Skeletal muscle cell (primary cell): ENCODE results near the gene ZNF675.
"Not testable (repeated sequence)": the region's sequence is repeated elsewhere in the genome, so short reads cannot be mapped to it uniquely, and the experiment has no call there.

Experiments
- DNase-seq: peaks from one replicate; pipeline ENCODE4 v3.0.0-alpha.2; 2010; ENCODE audit warnings: low read depth
- H3K4me3 ChIP-seq: 2 replicates; pipeline ENCODE4 v1.5.1; 2011; ENCODE audit warnings: low read depth, mild to moderate bottlenecking, control low read depth, low read length, moderate library complexity

ZNF675 gene

DNA sequence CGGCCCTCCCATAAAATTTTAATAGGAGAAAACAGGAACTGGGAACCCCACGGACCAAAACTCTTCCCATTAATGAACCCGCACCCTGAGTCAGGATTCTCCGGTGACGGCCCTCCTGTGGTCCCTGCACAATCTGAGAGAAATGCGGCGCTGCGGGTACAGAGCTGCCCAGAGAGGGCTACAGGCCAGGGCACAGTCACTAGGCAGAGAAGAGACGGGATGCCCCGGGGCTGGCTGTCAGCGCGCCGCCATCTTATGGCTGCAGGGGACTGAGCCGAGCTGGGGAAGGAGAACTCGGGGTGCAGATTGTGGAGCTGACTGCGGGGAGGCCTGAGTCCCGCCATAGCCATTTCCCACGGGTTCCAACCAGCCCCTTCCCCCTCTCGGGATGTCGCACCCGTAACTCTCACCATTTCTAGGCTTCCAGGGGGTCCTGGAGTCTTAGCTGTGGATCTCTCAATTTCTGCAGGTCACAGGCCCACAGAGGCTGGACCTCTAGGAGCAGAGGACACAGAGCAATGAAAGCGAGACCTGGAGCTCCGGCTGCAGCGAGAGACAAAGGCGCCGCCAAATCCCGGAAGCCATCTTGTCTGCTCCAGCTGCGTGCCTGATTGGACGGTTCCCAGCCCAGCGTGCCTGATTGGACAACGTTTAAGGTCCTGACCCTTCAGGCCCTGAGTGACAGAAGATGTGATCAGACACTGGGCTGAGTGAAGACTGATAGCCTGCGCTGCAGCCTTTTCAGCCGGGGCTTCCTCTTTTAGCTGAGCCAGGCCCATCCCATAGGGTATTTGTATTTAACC, at the start of gene ZNF675:
TSS of gene ZNF675 (minus strand) at position 592 of the 803 bp plus-strand sequence. CDS start at position 413, 179 bp downstream.
- DNase-seq = peak; percentile 73
- H3K4me3 ChIP-seq = peak within 1 kb of the TSS; percentile 89

GRCh38 chr19:23730729-23731465, 43.9 kb upstream of the ZNF675 start:
- not testable (repeated sequence) for H3K4me3 ChIP-seq, DNase-seq

- not testable (repeated sequence) for DNase-seq, H3K4me3 ChIP-seq
Observed at GRCh38 chr19:23724161-23724560, 37.1 kb upstream of the ZNF675 start.

- DNase-seq = no peak
- no peak overlapping the region for H3K4me3 ChIP-seq
Observed at GRCh38 chr19:23718802-23719201, 31.8 kb upstream of the ZNF675 start.

DNA sequence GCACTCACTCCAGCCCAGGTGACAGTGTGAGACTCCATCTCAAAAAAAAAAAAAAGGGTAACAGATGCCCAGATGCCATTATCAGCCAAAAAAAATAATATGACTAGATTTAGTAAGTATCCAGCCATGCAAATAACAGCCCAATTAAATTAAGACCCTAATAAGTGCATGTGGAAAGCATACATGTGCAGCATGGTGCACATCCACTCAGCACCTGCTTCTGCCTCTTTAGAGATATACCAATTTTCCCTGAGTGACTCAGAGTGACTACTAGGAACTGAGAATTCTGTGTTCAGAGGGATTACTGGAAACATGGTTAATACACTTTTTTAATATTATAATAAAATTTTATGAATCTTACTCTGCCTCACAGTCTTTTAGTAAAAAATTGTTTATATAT, 29.8 kb upstream of the ZNF675 start:
- H3K4me3 ChIP-seq = no peak overlapping the region
- DNase-seq = no peak

- no peak overlapping the region for H3K4me3 ChIP-seq
- no peak for DNase-seq
Observed at GRCh38 chr19:23709347-23709746, 22.3 kb upstream of the ZNF675 start.

GRCh38 chr19:23706657-23707056, 19.6 kb upstream of the ZNF675 start:
- H3K4me3 ChIP-seq = no peak overlapping the region

GRCh38 chr19:23699521-23699860, 12.5 kb upstream of the ZNF675 start:
- no peak for DNase-seq
- no peak overlapping the region for H3K4me3 ChIP-seq

More at GRCh38 chr19:23706657-23707056, 19.6 kb upstream of the ZNF675 start:
- no peak for DNase-seq

DNA sequence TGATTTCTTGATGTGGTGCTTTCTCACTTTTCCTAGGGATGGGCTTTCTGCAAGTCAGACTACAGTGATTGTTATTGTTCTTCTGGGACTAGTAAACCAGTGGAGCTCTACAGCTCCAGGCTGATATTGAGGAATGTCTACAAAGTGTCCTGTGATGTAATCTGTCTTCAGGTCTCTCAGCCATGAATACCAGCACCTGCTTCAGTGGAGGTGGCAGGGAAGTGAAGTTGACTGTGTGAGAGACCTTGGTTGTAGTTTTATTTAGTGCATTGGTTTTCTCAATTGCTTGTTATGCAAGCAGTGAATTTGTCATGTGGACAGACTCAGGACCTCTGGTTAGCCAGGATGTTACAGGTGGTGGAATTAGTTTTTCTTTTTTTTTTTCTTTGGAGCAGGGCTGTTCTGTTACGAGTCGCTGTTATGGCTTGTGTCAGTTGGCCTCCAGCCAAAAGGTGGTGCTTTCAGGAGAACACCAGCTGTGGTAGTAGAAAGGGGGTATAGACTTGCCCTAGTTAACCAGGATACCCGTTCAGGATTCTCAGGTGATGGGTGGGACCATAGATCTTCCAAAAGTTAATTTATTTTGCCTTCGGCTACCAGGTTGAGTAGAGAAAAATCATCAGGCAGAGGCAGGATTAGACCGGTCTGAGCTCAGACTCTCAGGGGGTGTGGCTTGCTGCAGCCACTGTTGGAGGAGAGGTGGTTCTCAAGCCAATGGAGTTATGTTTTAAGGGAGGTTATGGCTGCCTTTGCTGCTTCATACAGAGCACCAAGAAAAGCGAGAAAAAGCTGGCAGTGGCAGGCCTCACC, 11.9 kb upstream of the ZNF675 start:
- no peak for DNase-seq
- H3K4me3 ChIP-seq = no peak overlapping the region

GRCh38 chr19:23692937-23693336, 5.9 kb upstream of the ZNF675 start:
- not testable (repeated sequence) for H3K4me3 ChIP-seq, DNase-seq

DNA sequence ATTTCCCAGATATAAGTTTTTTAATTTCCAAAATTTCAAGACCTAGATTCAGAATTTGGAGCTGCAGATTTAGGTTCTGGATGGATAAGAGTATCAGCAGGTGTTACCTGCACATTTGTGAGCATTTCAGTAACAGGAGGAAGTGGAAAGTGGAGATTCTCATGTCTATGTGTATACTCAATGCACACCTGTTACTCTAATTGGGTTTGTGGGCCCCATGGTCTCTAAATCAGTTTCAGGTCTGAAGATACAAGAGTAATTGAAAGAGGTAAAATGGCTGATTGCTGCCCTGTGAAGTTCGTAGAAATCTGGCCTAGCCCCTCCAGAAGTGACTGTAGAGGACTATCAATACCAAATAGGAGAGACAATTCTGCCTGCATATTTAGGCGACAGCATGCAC, 13.9 kb downstream of the ZNF675 start:
- H3K4me3 ChIP-seq = no peak overlapping the region
- no peak for DNase-seq

- DNase-seq, H3K4me3 ChIP-seq: not testable (repeated sequence)
Observed at GRCh38 chr19:23668606-23669005, 18.4 kb downstream of the ZNF675 start.

DNA sequence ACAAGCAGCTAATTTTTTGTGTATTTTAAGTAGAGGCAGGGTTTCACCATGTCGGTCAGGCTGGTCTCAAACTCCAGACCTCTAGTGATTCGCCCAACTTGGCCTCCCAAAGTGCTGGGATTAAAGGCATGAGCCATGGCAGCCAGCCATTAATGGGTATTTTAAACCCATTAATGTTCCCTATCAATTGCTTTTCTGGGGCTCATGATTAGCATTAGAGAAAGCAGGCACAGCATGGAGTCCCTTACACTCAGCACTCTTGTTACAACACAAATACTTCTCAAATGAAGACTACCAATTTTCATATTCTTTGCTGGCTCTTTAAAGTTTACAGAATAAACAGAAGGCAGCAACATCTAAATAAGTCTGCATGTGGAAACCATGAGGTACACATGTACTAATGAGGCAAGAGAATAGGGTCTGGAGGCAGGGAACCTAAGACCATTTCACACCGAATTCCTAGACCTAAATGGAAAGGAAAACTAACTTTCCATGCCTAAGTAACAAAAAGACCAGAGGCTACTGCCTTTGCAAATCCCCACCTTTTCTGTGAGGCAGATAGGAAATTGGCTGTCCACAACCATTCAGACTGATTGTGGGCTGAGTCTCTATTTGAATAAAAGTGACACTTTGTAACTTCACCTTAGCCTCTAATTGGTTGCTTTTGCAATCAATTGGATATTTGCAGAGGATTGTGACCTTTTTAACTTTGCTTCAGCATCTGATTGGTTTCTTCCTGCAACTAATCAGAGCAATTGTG, 21.2 kb downstream of the ZNF675 start:
- no peak for DNase-seq
- H3K4me3 ChIP-seq = no peak overlapping the region

DNA sequence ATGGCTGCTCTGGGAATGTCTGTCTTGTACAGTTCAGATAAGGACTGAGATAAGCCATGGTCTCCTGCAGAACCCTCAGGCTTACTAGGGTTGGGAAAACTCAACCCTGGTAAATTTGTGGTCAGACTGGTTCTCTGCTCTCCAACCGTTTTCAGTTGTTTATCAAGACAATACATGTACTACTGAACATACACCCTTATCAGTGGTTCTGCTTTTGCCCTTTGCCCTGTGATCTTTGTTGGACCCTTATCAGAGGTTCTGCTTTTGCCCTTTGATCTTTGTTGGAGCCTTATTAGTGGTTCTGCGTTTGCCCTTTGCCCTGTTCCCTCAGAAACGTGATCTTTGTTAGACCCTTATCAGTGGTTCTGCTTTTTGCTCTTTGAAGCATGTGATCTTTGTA, 37.2 kb downstream of the ZNF675 start:
- DNase-seq, H3K4me3 ChIP-seq: not testable (repeated sequence)
